ENCODE results near the gene BCL2L14.

Gene BCL2L14

GRCh38 chr12:12064596-12064995 lies 6.1 kb upstream of the BCL2L14 start:
- DNase-seq, result no peak

DNA sequence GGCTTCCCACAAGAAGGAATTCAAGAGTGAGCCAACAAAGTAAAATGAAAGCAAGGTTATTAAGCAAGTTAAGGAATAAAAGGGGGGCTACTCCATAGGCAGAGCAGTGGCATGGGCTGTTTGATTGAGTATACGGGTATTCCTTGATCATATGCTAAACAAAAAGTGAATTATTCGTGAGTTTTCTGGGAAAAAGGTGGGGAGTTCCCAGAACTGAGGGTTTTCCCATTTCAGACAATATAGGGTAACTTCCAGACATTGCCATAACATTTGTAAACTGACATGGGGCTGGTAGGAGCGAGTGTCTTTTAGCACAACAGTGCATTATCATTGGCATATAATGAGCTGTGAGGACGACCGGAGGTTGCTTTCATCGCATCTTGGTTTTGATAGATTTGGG lies 2.0 kb upstream of the BCL2L14 start:
- DNase-seq, result no peak

DNA sequence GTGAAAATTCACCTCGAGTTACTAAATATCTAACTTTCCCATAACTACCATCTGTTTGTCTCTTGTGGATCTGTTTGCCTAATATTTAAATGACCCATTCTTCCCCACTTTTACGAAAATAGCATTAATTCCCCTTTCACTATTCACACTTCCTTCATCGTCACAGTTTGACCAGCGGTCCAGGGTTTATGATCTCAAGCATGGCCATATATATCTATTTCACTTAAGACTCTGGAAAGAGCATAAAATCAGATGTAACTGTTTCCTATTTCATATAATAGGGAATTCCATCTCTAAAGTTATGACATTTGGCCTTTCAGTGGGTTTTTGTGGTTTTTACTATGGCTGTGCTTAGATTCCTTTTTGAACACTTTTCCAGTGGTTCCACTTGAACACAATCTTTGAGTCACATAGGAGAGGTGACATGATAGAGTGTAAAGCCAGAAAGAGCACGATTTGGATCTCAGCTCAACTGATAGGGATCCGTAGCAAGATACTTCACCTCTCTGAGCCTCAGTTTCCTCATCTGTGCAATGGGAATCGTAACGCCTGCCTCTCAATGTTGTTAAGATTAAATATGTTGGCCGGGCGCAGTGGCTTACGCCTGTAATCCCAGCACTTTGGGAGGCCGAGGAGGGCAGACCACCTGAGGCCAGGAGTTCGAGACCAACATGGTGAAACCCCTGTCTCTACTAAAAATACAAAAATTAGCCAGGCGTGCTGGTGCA lies 754 bp upstream of the BCL2L14 start:
- DNase-seq, result no peak

DNA sequence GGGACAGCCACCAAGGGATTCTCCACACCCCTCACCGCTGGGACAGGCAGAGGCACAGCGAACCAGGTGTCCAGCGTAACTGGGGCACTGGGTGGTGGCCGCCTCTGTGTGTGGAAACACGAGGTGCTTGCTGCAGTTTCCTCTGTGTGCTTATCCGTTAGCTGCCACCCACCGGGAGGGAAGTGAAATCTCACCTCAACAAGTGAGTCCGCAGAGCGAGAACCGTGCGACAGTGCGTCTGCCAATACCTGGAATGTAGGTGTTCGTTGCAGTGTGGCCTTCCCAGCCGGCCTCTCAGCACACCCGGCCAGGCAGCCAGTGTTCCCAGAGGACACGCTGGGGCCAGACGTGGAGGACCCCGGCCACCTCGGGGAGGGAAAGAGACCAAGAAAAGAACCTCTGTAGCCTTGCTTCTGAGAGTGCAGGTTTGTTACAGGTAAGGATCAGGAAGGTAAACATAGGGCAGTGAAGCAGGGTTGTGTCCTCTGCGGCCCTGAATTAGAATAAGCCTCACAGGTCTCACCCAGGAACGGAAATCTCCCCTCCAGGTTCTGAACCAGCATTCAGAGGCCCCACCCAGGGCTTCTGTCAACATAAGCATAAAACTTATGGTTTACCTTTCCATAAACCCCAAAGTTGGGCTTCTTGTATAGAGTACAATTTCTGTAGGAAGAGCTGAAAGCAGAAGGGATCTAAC lies 1.5 kb downstream of the BCL2L14 start:
- DNase-seq, result no peak

- no peak for DNase-seq
Measured at GRCh38 chr12:12079291-12079690, 8.6 kb downstream of the BCL2L14 start.

DNA sequence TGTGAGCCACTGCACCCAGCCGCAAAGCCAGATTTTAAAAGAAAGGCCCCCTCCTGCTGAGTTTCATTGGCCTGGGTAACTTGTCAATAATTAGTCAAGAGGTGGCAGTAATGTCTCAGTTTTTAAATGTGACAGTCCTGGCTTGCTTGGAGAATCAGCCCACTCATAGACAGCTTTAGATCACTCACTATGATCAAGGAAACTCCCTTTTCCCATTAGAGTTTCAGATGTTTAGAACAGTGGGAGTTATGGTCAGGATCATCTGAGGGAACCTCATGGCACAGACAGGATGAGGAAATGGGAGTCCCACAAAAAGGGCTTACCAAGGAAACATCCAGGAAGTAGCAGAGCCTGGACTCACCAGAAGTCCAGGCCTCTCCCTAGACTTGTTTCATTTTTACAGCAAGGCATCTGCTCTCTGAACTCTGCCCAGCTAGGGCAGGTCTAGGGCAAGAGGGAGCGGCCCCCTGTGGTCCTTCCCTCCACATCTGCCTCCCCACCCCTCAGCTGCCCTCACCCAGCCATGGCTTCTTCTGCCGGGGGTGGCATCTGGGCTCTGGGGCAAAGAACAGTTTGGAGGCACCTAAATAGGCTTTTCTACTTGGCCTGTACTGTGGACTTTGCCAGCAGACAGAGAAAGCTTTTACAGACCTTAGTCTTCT lies 11.2 kb downstream of the BCL2L14 start:
- no peak for DNase-seq

DNA sequence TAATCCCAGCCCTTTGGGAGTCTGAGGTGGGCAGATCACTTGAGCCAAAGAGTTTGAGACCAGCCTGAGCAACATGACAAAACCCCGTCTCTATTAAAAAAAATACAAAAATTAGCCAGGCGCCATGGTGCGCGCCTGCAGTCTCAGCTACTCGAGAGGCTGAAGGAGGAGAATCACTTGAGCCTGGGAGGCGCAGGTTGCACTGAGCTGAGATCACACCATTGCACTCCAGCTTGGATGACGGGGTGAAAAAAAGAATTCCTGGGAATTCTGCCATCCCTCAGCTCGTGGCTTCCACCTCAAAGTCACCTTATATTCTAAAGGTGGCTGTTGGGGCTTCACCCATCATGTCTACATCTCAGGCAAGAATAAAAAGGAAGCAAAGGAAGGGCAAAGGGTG lies 12.9 kb downstream of the BCL2L14 start:
- no peak for DNase-seq

- no peak for DNase-seq
Measured at GRCh38 chr12:12086362-12086761, 15.6 kb downstream of the BCL2L14 start.

DNA sequence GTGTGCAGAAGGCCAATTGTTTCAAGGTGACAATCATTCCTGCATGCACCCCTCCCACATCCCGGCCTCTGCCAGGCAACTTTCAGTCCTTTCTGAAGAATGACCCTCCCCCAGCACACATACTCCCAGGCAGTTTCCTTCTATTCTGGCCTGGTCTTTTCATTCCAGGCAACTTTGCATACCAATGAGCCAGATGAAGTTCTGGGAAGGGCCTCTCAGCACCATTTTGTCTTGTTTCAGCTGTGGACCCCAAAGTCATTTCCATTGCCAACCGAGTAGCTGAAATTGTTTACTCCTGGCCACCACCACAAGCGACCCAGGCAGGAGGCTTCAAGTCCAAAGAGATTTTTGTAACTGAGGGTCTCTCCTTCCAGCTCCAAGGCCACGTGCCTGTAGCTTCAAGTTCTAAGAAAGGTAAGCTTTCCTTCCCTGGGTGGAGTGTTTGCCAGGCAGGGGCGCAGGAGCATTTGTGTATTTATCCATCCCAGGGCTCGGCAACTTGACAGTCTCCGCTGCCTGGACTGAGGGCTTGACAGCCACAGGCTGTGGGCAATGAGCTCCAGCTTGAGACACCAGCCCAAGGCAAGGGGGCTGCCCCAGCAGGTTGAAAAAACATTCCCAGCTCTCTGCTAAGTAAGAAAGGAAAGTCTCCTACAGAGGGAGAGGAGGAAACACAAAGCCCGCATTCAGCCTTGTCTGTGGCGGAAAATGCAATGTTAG lies 16.4 kb downstream of the BCL2L14 start:
- no peak for DNase-seq

- no peak for DNase-seq
Measured at GRCh38 chr12:12087693-12088034, 16.9 kb downstream of the BCL2L14 start.

DNA sequence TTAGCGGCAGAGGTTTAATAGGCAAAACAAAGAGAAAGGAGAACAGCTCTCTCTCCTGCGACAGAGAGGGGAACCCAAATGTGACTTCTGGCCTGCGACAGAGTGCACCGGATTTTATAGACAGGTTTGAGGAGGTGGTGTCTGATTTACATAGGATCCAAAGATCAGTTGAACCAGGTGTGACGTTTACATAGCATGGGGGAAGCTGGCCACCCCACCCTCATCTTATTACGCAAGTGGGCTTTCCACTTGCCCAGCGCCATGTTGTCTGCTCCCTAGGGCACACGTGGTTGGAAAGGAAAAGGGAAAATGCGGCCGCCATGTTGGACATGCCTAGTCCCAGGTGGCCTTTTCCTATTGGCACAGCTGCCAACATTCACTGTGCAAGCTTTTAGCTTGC lies 17.4 kb downstream of the BCL2L14 start:
- no peak for DNase-seq

- no peak for DNase-seq
Measured at GRCh38 chr12:12088761-12089160, 18.0 kb downstream of the BCL2L14 start.

- no peak for DNase-seq
Measured at GRCh38 chr12:12091071-12091470, 20.3 kb downstream of the BCL2L14 start.

DNA sequence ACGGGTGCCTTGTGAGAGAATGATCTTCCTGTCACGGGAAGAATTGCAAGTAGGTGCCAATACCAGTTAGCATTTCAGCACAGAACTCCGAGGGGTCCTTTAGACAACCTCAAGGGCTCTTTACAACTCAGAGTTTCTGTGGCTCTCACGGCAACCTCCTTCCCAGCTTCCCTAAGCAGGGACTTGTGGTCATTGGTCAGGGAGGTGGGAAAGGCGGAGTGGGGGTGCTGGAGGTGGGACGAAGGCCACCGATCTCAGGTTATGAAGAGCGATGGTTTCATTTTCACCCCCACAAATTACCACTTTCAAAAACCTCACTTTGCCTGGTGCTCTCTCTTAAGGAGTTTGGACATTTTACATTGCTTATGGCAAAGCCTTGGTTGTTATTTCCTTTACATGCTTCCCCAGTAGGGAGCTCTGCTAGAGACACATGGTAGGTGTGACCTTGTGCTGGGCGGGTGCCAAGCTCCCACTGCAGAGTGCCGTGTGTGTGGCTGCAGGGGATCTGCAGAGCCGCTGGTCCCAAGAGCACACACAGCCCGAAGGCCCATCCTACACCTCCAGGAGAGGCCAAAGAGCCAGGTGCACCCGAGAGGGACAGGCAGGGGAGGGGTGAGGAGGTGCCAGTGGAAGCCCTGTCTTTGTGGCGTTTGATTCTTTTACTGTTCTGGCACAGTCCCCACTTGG lies 21.4 kb downstream of the BCL2L14 start:
- DNase-seq, result no peak

- no peak for DNase-seq
Measured at GRCh38 chr12:12094481-12094880, 23.7 kb downstream of the BCL2L14 start.

- no peak for DNase-seq
Measured at GRCh38 chr12:12095021-12095420, 24.3 kb downstream of the BCL2L14 start.

- no peak for DNase-seq
Measured at GRCh38 chr12:12097891-12098690, 27.4 kb downstream of the BCL2L14 start.

GRCh38 chr12:12098691-12099015 lies 27.9 kb downstream of the BCL2L14 start:
- DNase-seq, result no peak

GRCh38 chr12:12099102-12099501 lies 28.4 kb downstream of the BCL2L14 start:
- DNase-seq, result no peak

DNA sequence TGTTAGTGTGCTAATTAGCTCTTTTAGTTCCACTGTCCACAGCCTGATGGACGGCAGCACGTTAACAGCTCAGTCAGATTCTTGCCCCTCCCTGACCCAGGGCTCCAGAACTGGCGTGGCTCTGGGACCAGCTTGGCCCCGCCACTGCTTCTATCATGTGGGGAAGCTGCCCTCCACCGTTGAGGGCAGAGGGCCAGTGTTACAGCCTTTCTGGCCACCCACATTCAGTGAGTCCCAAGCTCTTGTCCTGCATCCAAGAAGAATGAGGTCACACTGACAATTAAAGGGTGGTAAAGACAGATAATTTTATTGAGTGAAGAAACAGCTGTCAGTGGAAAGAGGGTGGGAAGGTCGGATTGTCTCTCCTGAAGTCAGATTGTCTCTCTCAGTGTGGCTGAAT lies 36.9 kb downstream of the BCL2L14 start:
- no peak for DNase-seq

DNA sequence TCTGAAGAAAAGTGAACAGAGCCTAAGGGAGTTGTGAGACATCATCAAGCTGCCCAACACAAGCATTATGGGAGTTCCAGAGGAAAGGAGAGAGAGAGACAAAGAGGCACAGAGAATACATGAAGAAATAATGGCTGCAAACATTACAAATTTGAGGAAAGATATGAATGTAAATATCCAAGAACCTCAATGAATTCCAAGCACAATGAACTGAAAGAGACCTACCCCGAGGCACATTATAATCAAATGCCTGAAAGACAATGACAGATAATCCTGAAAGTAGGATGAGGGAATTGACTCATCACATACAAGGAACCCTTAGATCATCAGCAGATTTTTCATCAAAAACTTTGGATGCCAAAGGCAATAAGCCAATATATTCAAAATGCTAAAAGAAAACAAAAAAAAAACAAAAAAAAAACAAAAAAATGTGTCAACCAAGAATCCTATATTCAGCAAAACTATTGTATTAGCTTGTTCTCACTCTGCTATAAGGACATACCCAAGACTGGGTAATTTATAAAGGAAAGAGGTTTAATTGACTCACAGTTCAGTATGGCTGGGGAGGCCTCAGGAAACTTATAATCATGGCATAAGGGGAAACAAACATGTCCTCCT lies 37.8 kb downstream of the BCL2L14 start:
- no peak for DNase-seq

Measured in NCI-H524 treated with DMSO at 0.1 percent for 48 hours (cell line).